A549 (cell line): ENCODE data around the gene WBP11. TPM values are rescaled to one million over a fixed set of nuclear protein-coding genes. Genes with fewer than 3 reads are reported as not detected.

Source experiments
- ATAC-seq, 2 experiments: fragments of 200-7000 bp in 1 of 2; fragments of >200 bp in 1 of 2; cut with Nextera tagmentation in 1 of 2; cut with Tn5 transposase in 1 of 2; 3 replicates each; pipeline versions ENCODE4 v1.8.0 to v1.9.1; 2018 to 2020; ENCODE audit warnings: mild to moderate bottlenecking in 1 of 2, moderate library complexity in 1 of 2
- CTCF ChIA-PET: fragments of 300-600 bp; sonication (Branson Sonifier 250); formaldehyde crosslinking; extraction: SDS; loops from one replicate; lab custom pipeline; 2021; ENCODE audit warnings: antibody characterized with exemption, inconsistent platforms; lab: Yijun Ruan, JAX
- POLR2A ChIA-PET: fragments of 350-600 bp; formaldehyde crosslinking; extraction: SDS; loops from one replicate; lab custom pipeline; 2021; ENCODE audit warnings: antibody characterized with exemption, inconsistent platforms; lab: Yijun Ruan, JAX
- DNase-seq, 2 experiments: peaks; one replicate each; pipeline versions ENCODE4 v3.0.0 to v3.0.0-alpha.2; 2011 to 2016; ENCODE audit warnings: low read depth in 1 of 2, low spot score in 1 of 2
- FAIRE-seq: peaks from 2 replicates; lab custom pipeline; 2011; peaks lifted over from hg19 to GRCh38; lab: Jason Lieb, UNC
- H3K27ac ChIP-seq, 2 experiments: fragments of >200 bp; sonication (Bioruptor Twin); formaldehyde crosslinking; 3 replicates each; pipeline ENCODE4 v1.5.1; 2016 to 2017
- H3K4me1 ChIP-seq: fragments of >200 bp; sonication (Bioruptor Twin); formaldehyde crosslinking; 3 replicates; pipeline ENCODE4 v1.6.1; 2016
- H3K4me2 ChIP-seq: fragments of >200 bp; sonication (Bioruptor Twin); formaldehyde crosslinking; 3 replicates; pipeline ENCODE4 v1.6.1; 2016
- H3K4me3 ChIP-seq: fragments of >200 bp; sonication (Bioruptor Twin); formaldehyde crosslinking; 3 replicates; pipeline ENCODE4 v1.5.1; 2016
- H3K9me3 ChIP-seq: fragments of >200 bp; sonication (Bioruptor Twin); formaldehyde crosslinking; 3 replicates; pipeline ENCODE4 v1.6.1; 2016
- BCL3 ChIP-seq: fragments of >200 bp; sonication (Bioruptor Twin); formaldehyde crosslinking; IDR thresholded peaks from 3 replicates; pipeline ENCODE4 v1.6.1; 2016
- CBX8 ChIP-seq: fragments of 200-600 bp; sonication (generic); IDR thresholded peaks from 2 replicates; pipeline ENCODE4 v1.6.1; 2016
- CEBPB ChIP-seq, 2 experiments: fragments of >200 bp in 1 of 2; sonication (Bioruptor Twin) in 1 of 2; formaldehyde crosslinking in 1 of 2; IDR thresholded peaks; 2 replicates each; pipeline ENCODE4 v1.6.1; 2012 to 2016
- CTCF ChIP-seq: fragments of >200 bp; sonication (Bioruptor Twin); formaldehyde crosslinking; IDR thresholded peaks from 3 replicates; pipeline ENCODE4 v1.5.1; 2016
- EP300 ChIP-seq, 2 experiments: fragments of >200 bp; sonication (Bioruptor Twin); formaldehyde crosslinking; IDR thresholded peaks; 2 replicates in 1 of 2; 3 replicates in 1 of 2; pipeline ENCODE4 v1.6.1; 2016 to 2017
- ESRRA ChIP-seq: fragments of 150-350 bp; IDR thresholded peaks from 2 replicates; pipeline ENCODE4 v1.6.1; 2014; ENCODE audit warnings: mild to moderate bottlenecking, low read length, borderline replicate concordance
- FOSL2 ChIP-seq, 2 experiments: fragments of 450-650 bp in 1 of 2; fragments of >200 bp in 1 of 2; sonication (Bioruptor Twin) in 1 of 2; formaldehyde crosslinking; IDR thresholded peaks; 2 replicates each; pipeline versions ENCODE4 v1.5.0 to v1.6.1; 2016 to 2020; ENCODE audit warnings: mild to moderate bottlenecking in 1 of 2, moderate library complexity in 1 of 2
- JUN ChIP-seq, 2 experiments: fragments of >200 bp; sonication (Bioruptor Twin); formaldehyde crosslinking; IDR thresholded peaks; 2 replicates in 1 of 2; 3 replicates in 1 of 2; pipeline ENCODE4 v1.6.1; 2016 to 2017
- JUNB ChIP-seq: fragments of >200 bp; sonication (Bioruptor Twin); formaldehyde crosslinking; IDR thresholded peaks from 2 replicates; pipeline ENCODE4 v1.6.1; 2016
- MYC ChIP-seq: IDR thresholded peaks from 2 replicates; pipeline ENCODE4 v1.6.1; 2012; ENCODE audit warnings: mild to moderate bottlenecking, inconsistent platforms, low read length, improper control_type of control experiment, borderline replicate concordance
- NPAS2 ChIP-seq: fragments of 250-450 bp; sonication (Bioruptor Pico); IDR thresholded peaks from 2 replicates; pipeline ENCODE4 v1.8.0; 2022; ENCODE audit warnings: mild to moderate bottlenecking, moderate library complexity, borderline replicate concordance
- NR3C1 ChIP-seq: fragments of >200 bp; sonication (Bioruptor Twin); formaldehyde crosslinking; IDR thresholded peaks from 3 replicates; pipeline ENCODE4 v1.6.1; 2017
- RCOR1 ChIP-seq: fragments of 150-350 bp; IDR thresholded peaks from 2 replicates; pipeline ENCODE4 v1.6.1; 2014; ENCODE audit warnings: antibody characterized with exemption, low read length, low read depth
- REST ChIP-seq: fragments of 200-600 bp; sonication (generic); IDR thresholded peaks from 2 replicates; pipeline ENCODE4 v1.6.1; 2016; ENCODE audit warnings: antibody characterized with exemption, mild to moderate bottlenecking, moderate library complexity
- WGBS: methylation state at CpG from one replicate; pipeline ENCODE4 v1.1.6; 2017; ENCODE audit errors: missing lambda C conversion rate; 5-methylcytosine and 5-hydroxymethylcytosine counted together
- polyA plus RNA-seq, 4 experiments: library from polyadenylated mRNA; depleted of rRNA in 3 of 4; stranded (reverse); fragments of >200 nt; fragmentation: RNase III in 1 of 4; extraction: RNeasy Plus Mini Kit Qiagen cat#74134 plus additional on column Dnase treatment in 1 of 4; gene quantifications; 2 replicates in 3 of 4; 3 replicates in 1 of 4; pipeline ENCODE4 v1.2.3, GENCODE V29; 2011 to 2017
- TF ChIP-seq, protein P1 (sequence below): IDR thresholded peaks from 2 replicates; pipeline ENCODE4 v1.6.1; 2012; ENCODE audit warnings: low read depth, borderline replicate concordance

WBP11 gene
- polyA plus RNA-seq, 2 of the 4 experiments (the other 2 are of a cell fraction) = 45.7 to 50.3 TPM

GRCh38 chr12:14769969-14770495 is 33.2 kb downstream of the WBP11 start (continued):
- TF ChIP-seq, protein P1, sequence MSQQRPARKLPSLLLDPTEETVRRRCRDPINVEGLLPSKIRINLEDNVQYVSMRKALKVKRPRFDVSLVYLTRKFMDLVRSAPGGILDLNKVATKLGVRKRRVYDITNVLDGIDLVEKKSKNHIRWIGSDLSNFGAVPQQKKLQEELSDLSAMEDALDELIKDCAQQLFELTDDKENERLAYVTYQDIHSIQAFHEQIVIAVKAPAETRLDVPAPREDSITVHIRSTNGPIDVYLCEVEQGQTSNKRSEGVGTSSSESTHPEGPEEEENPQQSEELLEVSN = peak; percentile 34; the same call in 1 of the 2 replicates
- TF ChIP-seq FOSL2 (IDR thresholded peaks at IDR 0.05) (no peak), FOSL2 (CRISPR knock-in tag; IDR thresholded peaks at IDR 0.05) (no peak), NPAS2 (CRISPR knock-in tag) (no peak), NR3C1 (no peak), CTCF (peak; percentile 58), ESRRA (no peak), CEBPB (IDR thresholded peaks at IDR 0.05) (no peak), CBX8 (no peak), JUN (IDR thresholded peaks at IDR 0.05) (peak in 1 of 2 experiments; percentile 34; a peak in 2 of 5 replicates), EP300 (IDR thresholded peaks at IDR 0.05) (no peak), RCOR1 (no peak), REST (peak; percentile 70)

GRCh38 chr12:14769466-14769968 is 33.8 kb downstream of the WBP11 start:
- ChIA-PET POLR2A (interaction anchor here (0.6 to 3.1 kb wide), 14 partner anchors 9 to 1514 kb away, joined by 3 to 68 read pairs (median 4); partner anchors contain the start of genes ATF7IP, C12orf60 and WBP11), CTCF (interaction anchor here (0.7 to 3.6 kb wide), 18 partner anchors 8 to 943 kb away, joined by 3 to 21 read pairs (median 6); partner anchors contain the start of gene RERG)
- ATAC-seq (peak; percentile 17; a peak in 5 of 6 replicates), FAIRE-seq (no peak), DNase-seq (peak; percentile 21 to 59)
- WGBS = 5% methylated on average over 25 of the region's 26 CpGs
- TF ChIP-seq BCL3 = 0 out of 3 replicates have a peak, but pooled peaks have one; percentile 3
- no peak for TF ChIP-seq JUNB
- 0 out of 2 replicates have a peak, but pooled peaks have one; percentile 6 for TF ChIP-seq MYC
- Histone ChIP-seq H3K4me2 (peak overlapping the region; percentile 71), H3K4me3 (peak overlapping the region; percentile 79), H3K4me1 (peaks cover 18% of the 10 kb centered on the region), H3K27ac (peak overlapping the region; percentile 88 to 97), H3K9me3 (no peaks in the 10 kb centered on the region; the same call in 2 of the 3 replicates)
